Brain microvascular endothelial cell (primary cell): ENCODE data around the gene C15orf40.

Experiments
- DNase-seq: peaks from one replicate; pipeline ENCODE4 v3.0.0-alpha.2; 2020
- H3K27ac ChIP-seq: fragments of 250-450 bp; sonication (Bioruptor Pico); 2 replicates; pipeline ENCODE4 v1.5.1; 2020; ENCODE audit warnings: mild to moderate bottlenecking, moderate library complexity
- H3K27me3 ChIP-seq: fragments of 250-450 bp; sonication (Bioruptor Pico); replicated peaks from 2 replicates; pipeline ENCODE4 v1.5.1; 2020; ENCODE audit warnings: mild to moderate bottlenecking
- H3K36me3 ChIP-seq: fragments of 250-450 bp; sonication (Bioruptor Pico); replicated peaks from 2 replicates; pipeline ENCODE4 v1.5.1; 2020; ENCODE audit warnings: mild to moderate bottlenecking
- H3K4me3 ChIP-seq: 2 replicates; pipeline ENCODE4 v1.5.1; 2011; ENCODE audit warnings: low read depth, mild to moderate bottlenecking, control low read depth, low read length, moderate library complexity
- CTCF ChIP-seq: IDR thresholded peaks from 2 replicates; pipeline ENCODE4 v1.5.1; 2011; ENCODE audit warnings: low read depth, mild to moderate bottlenecking, moderate library complexity, low read length, control low read depth, inconsistent platforms; ENCODE audit errors: missing control alignments
- in situ Hi-C: cut with HindIII; loops from 2 replicates; pipeline ENCODE4 v1.10.0; 2017; ENCODE audit warnings: low sequenced_read_pairs, low pct_ligation_motif_present

The C15orf40 gene

DNA sequence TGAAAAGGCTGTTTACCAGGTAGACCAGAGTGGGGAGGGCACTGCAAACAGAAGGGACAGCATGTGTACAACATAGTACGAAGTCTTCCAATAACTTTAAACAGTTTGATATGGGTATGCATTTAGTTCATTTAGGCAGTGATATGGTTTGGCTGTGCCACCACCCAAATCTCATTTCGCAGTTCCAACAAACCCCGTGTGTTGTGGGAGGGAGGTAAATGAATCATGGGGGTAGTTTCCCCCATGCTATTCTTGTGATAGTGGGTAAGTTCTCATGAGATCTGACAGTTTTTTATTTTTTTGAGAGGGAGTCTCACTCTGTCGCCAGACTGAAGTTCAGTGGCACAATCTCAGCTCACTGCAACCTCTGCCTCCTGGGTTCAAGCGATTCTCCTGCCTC, 33.0 kb downstream of the C15orf40 start:
- Histone ChIP-seq H3K27me3 (no peaks in the 10 kb centered on the region), H3K27ac (no peak overlapping the region), H3K36me3 (no peaks in the 10 kb centered on the region), H3K4me3 (no peak overlapping the region)
- no peak for TF ChIP-seq CTCF
- no peak for DNase-seq
- in situ Hi-C loops = no loop called here

DNA sequence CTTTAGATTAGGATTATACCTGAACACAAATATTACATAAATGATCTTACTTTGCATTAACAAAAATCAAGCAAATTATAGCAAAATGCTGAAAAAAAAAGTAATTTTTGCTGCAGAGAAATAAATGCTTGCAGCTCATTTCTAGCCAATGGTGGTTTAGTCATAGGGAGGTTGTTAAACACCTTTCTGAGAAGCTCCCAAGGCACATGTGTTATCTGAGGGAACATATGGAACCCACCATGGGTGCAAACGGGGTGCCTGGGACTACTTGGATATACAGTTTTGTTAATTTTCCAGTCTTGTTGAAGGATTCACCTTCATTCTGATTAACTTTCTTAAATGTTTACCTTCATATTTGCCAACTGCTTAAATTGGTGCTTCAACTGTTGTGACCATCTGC, 34.4 kb downstream of the C15orf40 start:
- DNase-seq = no peak
- no peaks in the 10 kb centered on the region for H3K36me3 ChIP-seq
- H3K27me3 ChIP-seq = no peaks in the 10 kb centered on the region
- in situ Hi-C loops = no loop called here
- H3K4me3 ChIP-seq = no peak overlapping the region
- no peak overlapping the region for H3K27ac ChIP-seq
- TF ChIP-seq CTCF = no peak

- no peak for DNase-seq
- no peak overlapping the region for H3K4me3 ChIP-seq
- H3K36me3 ChIP-seq = no peaks in the 10 kb centered on the region
- no peak overlapping the region for H3K27ac ChIP-seq
- in situ Hi-C loops = no loop called here
- H3K27me3 ChIP-seq = no peaks in the 10 kb centered on the region
- TF ChIP-seq CTCF = no peak
Observed at GRCh38 chr15:82972990-82973389, 38.4 kb downstream of the C15orf40 start.

- in situ Hi-C loops = no loop called here
- no peaks in the 10 kb centered on the region for H3K27me3 ChIP-seq
- H3K36me3 ChIP-seq = no peaks in the 10 kb centered on the region
- no peak for TF ChIP-seq CTCF
- no peak overlapping the region for H3K4me3 ChIP-seq
- no peak for DNase-seq
- no peak overlapping the region for H3K27ac ChIP-seq
Observed at GRCh38 chr15:82971218-82971984, 40.0 kb downstream of the C15orf40 start.

DNA sequence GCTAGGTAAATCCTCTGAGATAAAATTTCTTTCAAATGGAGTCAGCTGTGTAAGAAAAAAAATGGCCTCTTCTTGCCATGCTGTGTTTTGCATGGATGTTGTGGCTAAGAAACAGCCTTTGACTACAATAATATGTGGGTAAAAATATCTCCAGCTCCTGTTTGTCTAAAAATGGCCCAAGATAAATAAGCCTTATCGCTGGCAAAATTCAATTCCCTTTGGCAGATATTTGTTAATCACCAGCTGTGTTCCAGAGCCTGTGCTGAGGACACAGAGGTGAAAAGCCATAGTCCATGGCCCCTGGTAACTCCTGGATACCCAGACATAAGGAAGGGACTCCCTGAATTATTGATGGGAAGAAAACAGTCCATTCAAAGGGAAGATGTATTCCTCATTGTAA, 40.7 kb downstream of the C15orf40 start:
- Histone ChIP-seq H3K27me3 (no peaks in the 10 kb centered on the region), H3K4me3 (no peak overlapping the region), H3K36me3 (no peaks in the 10 kb centered on the region), H3K27ac (no peak overlapping the region)
- in situ Hi-C loops = no loop called here
- no peak for TF ChIP-seq CTCF
- no peak for DNase-seq
